Ammon's horn (tissue), 1 donor: ENCODE data around the gene LRCH4.
A peak's percentile ranks its signal among the peaks of the same experiment; 100 is the strongest.
"Not testable (repeated sequence)": the region's sequence is repeated elsewhere in the genome, so short reads cannot be mapped to it uniquely, and the experiment has no call there.

ENCODE experiments used
- DNase-seq: peaks from one replicate; pipeline ENCODE4 v3.0.0-alpha.2; 2016; ENCODE audit warnings: low spot score

Gene LRCH4

GRCh38 chr7:100567751-100568175, 18.2 kb downstream of the LRCH4 start:
- DNase-seq, result no peak

DNA sequence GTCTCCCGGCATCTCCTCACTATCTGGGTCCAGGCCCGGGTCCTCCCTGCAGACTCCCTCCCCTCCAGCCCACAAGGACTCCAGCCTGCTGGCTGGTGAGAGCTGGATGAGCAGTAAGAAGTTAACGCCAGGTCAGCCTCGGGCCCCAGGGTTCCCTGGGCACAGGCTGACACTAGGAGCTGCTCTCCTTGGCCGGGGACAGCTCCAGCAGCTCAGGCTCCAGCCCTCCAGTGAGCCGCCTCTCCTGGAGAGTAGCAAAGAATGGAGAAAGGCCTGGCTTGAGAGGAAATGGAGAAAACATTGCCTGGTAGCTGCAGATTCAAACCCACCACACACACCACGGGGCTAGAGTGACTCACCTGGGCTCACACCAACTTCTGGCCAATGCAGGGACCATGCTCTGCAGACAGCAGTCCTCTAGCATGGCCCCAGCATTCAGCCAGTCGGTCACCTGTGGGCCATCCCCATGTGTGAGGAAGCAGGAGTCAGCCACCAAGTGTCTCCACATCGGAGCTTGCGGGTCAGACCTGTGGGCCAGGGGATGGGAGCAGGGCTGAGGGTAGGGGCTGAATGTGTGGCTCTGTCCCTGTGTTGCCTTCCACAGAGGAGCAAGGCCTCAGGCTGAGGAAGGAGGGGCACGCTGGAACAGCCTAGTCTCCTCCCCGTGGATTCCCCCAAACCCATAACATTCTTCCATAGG, 18.7 kb downstream of the LRCH4 start:
- DNase-seq, result no peak

DNA sequence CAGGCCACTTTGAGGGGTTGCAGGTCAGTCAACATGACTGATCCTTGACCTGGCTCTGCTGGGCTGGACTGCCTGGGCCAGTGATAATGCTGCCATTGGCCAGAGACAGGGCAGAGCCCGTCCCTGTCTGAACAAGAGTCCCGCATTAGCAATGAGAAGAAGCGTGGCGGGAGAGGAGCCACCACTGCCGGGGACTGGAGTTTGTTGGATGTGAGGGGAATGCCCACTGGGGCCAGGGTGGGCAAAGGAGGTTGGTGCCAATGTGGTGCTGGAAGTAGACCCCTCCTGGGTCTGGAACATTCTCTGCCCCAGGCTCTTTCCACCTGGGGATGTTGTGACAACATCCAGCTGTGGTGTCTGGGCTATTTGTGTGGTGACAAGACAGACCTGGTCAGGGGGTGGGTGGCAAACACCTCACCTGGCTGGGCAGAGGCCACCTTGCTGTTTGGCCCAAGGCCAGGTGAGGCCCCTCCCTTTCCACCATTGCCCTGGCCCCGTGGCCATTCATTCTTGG, 19.9 kb downstream of the LRCH4 start:
- DNase-seq, result no peak

- no peak for DNase-seq
Measured at GRCh38 chr7:100565133-100565571, 20.8 kb downstream of the LRCH4 start.

DNA sequence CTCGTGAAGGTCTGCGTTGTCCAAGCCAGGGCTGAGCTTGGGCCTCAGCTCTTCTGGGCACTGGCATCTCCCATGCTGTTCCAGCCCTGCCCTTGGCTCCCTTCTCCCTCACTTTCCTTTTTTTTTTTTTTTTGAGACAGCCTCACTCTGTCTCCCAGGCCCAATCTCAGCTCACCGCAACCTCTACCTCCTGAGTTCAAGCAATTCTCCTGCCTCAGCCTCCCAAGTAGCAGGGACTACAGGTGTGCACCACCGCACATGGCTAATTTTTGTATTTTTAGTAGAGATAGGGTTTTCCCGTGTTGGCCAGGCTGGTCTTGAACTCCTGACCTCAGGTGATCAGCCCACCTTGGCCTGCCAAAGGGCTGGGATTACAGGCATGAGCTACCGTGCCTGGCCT, 21.5 kb downstream of the LRCH4 start:
- not testable (repeated sequence) for DNase-seq

DNA sequence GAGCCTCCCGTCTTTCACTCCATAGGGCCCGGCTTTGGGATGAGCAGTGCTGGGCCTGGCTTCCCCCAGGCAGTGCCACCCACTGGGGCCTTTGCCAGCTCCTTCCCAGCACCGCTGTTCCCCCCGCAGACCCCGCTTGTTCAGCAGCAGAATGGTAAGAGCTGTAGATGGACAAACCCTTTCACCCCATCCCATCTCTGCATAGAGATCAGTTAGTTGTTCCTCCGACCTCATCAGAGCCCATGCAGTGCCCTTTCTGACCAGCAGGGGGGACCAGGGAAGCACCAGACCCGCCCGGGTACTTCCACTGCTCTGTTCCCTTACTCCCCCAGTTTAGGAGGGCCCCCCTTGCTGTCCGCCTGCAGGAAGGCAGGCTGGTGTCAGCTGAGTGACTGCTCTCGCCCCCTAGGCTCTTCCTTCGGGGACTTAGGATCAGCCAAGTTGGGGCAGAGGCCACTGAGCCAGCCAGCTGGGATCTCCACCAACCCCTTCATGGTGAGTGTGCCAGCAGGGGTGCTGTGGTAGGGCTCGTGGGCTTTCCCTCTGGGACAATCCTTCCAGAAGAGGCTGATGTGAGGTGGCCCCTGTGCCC, 22.0 kb downstream of the LRCH4 start:
- peak; percentile 76 for DNase-seq

DNA sequence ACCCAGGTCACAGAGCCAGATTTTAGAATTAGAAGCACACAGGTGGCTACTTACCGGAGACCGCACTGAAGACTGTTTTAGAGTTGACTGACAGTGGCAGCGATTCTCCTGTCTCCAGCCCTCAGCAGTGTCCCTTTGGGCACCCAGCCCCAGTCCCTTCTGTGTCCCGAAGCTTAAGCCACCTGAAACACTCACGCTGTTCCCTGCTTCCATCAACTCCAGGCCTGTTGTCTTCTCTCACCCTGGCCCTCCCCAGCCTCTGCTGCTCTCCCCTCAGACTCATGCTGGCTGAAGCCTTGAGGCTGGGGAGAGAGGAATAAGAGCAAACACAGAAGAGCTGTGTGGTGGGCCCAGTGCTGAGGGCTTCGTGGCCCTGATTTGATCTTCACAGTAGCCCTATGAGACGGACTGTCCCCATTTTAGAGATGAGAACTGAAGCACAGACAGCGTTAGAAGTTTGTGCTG, 22.8 kb downstream of the LRCH4 start:
- no peak for DNase-seq

- DNase-seq, result no peak
Measured at GRCh38 chr7:100562195-100563099, 23.5 kb downstream of the LRCH4 start.

DNA sequence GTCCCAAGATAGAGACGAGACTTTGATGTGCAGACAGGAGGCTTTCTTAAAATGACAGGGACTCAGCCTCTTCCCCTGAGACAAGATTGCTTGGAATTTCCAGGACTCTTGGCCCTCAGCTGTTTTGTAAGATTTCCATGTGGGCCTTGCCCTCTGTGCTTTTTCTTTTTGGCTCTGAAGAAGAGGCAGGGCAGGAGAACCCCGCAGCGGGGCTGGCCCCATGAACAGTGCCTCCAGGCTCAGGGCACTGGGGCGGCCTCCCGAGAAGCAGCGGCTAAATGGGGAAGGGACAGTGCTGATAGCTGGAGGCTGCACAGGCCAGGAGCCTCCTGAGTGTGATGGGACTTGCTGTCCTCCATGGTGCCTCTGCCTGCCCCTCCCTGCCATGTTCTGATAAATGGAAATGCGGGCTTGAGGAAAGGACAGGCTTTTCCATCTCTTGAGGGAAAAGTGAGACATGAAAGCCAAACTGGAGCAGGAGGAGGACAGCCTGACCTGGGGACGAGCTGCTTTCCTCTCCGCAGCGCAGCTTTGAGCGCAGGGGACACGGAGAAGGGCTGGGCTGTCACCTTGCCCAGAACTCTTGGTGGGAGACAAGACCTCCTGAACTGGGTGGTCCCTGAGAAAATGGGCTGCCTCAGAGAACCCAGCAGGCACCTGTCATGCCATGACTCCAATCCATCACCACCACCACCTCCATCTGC, 24.3 kb downstream of the LRCH4 start:
- no peak for DNase-seq

- no peak for DNase-seq
Measured at GRCh38 chr7:100559127-100559526, 26.8 kb downstream of the LRCH4 start.

DNA sequence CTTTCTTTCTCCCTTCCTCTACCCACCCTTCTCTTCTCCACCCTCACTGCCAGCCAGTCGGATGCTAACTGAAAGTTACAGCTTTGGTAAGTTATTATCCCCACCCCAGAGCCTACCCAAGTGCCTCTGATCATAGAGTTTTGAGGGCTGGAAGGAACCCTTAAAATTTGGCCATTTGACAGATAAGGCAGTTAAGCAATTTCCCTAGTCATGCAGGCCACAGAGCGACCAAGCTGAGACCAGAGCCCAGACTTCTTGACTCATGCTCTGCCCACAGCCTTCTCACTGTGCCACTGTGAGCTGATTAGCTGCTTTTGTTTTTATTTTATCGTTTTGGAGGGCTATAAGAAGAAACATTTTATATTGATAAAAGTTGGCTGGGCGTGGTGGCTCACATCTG, 29.4 kb downstream of the LRCH4 start:
- DNase-seq, result no peak

DNA sequence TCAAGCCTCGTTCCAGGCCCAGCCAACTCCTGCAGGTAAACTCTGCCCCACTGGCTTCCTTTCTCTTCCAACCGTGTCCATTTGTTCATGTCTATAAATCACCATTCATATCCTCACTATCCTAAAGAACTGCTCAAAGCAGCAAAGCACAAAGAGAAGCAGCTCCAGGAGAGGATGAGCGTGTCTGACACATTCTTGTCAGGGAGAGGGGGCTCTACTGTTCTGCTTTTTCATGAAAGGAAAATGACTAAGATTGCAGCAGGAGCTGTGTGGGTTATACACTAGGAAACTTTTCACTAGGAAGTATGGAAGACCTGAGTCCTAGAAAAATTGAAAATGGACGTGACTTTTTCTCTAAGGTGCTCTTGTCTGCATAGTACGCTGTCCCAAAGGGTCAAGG, 30.2 kb downstream of the LRCH4 start:
- DNase-seq, result no peak

GRCh38 chr7:100553032-100553431, 32.9 kb downstream of the LRCH4 start:
- no peak for DNase-seq

GRCh38 chr7:100552532-100552931, 33.4 kb downstream of the LRCH4 start:
- no peak for DNase-seq

DNA sequence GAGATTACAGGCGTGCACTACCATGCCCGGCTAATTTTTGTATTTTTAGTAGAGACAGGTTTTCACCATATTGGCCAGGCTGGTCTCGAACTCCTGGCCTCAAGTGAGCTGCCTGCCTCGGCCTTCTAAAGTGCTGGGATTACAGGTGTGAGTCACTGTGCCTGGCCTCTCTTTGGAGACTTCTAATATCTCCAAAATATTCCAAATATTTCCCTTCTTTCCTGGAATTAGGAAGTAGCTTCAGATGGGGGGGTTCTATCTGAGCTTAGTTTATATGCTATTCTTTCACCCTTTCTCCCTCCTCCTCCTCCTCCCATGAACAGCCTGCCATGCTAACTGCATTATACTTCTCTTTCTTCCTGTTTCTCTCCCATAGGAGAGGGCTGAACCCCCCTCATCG, 37.5 kb downstream of the LRCH4 start:
- DNase-seq, result not testable (repeated sequence)

GRCh38 chr7:100547872-100548271, 38.1 kb downstream of the LRCH4 start:
- no peak for DNase-seq

- no peak for DNase-seq
Measured at GRCh38 chr7:100546926-100547800, 38.8 kb downstream of the LRCH4 start.

DNA sequence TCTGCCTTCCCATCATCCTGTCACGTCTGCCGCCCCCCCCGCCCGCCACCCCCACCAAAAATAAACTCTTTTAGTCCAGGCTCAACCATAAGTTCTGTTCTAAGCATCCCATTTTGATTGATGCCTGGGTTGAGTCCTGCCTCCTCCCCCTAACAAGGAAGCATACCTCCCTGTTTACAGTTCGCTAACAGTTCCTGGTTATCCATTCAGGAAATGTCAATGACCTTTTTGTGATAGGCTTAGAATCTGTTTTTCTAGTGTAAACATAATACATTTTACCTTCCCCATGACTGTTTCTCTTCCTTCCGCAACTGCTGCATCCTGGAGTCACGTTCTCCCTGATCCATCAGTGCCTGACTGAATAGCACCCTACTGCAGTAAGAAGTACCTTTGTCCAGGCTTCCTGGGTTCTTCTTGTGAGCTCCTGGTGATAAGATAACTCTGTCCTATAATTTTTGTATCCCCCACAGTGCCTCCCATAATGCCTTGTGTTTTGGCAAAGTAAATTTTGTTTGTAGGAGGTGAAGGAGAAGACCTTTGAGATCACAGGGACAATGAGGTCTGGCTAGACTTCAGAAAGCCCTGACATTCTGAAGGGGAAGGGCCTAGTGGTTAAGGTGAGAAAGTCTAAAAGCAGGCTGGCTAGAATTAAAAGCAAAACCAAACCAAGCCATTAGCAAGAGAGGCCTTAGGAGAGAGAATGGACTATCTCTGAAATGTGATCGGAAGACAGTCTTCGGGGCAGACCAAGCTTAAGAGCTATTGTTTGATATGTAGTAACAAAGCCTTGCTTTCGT, 39.6 kb downstream of the LRCH4 start:
- no peak for DNase-seq

- no peak for DNase-seq
Measured at GRCh38 chr7:100545360-100546128, 40.4 kb downstream of the LRCH4 start.
